GM12864 (cell line): Measurements from ENCODE around the gene GALNT18.

Experiments used
- DNase-seq: peaks from one replicate; pipeline ENCODE4 v3.0.0-alpha.2; 2011; ENCODE audit warnings: low read depth
- H3K4me3 ChIP-seq: 2 replicates; pipeline ENCODE4 v1.5.1; 2011; ENCODE audit warnings: mild to moderate bottlenecking, low read depth, low read length, control low read depth
- TF ChIP-seq, protein P1 (sequence below): IDR thresholded peaks from 2 replicates; pipeline ENCODE4 v1.5.1; 2011; ENCODE audit warnings: low read depth, mild to moderate bottlenecking, moderate library complexity, low read length, control low read depth, inconsistent platforms; ENCODE audit errors: missing control alignments

Gene GALNT18

DNA sequence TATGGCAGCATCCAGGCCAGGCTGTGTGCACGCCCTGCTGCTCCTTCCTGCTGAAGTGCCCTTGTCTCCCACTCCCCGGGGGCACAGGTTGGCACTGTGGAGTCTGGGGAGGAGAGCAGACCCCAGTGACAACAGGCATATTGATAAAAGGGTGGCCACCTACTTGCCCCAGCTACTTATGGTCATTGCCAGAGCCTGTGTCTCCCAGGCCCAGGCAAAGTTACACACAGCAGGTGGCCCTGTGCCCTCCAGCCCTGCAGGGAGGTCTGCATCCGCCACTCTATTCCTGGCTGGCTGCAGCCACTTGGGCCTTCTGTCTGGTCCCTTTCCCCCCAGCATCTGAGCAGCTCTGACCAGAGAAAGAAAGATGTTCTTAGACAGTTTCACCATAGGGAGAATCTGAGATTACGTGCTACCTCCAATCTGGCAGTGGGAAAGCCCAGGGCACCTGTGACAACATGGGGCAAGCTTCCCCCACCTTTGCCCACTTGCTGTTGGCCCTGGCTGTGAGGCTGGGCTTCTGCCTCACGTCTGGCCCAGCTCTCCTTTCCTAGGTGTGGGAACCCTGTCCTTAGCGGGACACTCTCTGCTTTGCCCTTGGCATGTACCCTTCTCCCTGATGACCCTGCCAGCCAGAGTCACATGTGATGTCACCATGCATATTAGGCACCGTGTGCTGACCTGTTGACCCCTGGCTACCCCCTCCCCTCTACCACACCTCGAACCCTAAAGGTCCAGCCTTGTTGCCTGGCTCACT is 243.4 kb downstream of the GALNT18 start:
- no peak overlapping the region for H3K4me3 ChIP-seq
- no peak for DNase-seq
- TF ChIP-seq, protein P1, sequence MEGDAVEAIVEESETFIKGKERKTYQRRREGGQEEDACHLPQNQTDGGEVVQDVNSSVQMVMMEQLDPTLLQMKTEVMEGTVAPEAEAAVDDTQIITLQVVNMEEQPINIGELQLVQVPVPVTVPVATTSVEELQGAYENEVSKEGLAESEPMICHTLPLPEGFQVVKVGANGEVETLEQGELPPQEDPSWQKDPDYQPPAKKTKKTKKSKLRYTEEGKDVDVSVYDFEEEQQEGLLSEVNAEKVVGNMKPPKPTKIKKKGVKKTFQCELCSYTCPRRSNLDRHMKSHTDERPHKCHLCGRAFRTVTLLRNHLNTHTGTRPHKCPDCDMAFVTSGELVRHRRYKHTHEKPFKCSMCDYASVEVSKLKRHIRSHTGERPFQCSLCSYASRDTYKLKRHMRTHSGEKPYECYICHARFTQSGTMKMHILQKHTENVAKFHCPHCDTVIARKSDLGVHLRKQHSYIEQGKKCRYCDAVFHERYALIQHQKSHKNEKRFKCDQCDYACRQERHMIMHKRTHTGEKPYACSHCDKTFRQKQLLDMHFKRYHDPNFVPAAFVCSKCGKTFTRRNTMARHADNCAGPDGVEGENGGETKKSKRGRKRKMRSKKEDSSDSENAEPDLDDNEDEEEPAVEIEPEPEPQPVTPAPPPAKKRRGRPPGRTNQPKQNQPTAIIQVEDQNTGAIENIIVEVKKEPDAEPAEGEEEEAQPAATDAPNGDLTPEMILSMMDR: no peak

DNA sequence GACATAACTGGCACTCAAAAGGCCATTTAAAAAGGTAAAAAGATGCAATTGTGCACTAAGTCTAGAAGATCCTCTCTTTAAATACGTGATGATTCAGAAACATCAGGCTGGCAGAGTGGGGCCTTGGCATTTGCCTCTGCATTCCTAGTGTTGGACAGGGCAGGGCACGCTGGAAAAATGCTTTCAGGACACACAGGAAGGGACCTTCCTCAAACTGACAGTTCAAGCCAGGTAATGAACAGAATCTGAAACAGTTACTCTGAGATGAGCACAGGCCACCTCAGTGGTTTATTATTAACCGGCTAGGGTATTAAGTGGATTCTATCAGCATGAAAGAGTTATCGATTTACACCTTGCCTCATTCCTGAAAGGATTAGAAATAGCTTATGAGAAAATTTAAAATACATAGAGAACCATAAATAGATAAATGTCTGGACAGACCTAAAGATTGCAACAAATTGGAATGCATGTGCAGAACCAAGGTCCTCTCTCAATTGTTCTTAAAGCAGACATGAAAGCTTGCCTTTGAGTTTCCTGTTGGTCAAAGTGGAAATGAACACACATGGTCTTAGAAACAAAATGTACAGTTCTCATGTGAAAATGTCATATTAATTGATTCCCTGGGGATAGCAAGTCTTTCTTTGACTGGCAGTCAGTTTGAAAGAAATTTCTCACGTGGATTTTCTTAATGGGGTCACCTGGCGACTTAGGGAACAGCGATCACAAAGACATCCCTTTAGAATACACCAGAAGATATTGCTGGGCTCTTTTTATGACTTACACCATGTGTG is 247.3 kb downstream of the GALNT18 start:
- DNase-seq: no peak
- TF ChIP-seq, protein P1: no peak
- no peak overlapping the region for H3K4me3 ChIP-seq

GRCh38 chr11:11373934-11374333 is 247.9 kb downstream of the GALNT18 start:
- DNase-seq: no peak
- TF ChIP-seq, protein P1: no peak

GRCh38 chr11:11372461-11372860 is 249.3 kb downstream of the GALNT18 start:
- no peak overlapping the region for H3K4me3 ChIP-seq
- no peak for DNase-seq
- TF ChIP-seq, protein P1: no peak

More at GRCh38 chr11:11373934-11374333, 247.9 kb downstream of the GALNT18 start:
- H3K4me3 ChIP-seq: no peak overlapping the region

DNA sequence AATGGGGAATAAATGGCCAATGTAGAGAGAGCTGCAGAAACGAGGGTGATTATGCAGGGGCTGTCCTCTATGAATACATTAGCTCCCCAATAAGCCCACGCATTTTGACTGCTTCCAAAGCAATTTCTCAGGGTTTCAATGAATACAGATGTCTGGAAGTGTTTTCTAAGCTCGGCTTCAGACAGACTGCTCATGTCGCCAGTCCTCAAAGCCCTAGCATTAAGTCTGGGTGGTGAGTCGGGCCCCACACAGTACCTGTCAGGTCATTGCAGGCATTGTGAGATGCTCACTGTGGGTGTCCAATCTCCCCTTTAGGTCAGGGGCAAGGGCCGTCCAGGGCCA is 250.9 kb downstream of the GALNT18 start:
- no peak for DNase-seq
- no peak overlapping the region for H3K4me3 ChIP-seq
- TF ChIP-seq, protein P1: no peak

DNA sequence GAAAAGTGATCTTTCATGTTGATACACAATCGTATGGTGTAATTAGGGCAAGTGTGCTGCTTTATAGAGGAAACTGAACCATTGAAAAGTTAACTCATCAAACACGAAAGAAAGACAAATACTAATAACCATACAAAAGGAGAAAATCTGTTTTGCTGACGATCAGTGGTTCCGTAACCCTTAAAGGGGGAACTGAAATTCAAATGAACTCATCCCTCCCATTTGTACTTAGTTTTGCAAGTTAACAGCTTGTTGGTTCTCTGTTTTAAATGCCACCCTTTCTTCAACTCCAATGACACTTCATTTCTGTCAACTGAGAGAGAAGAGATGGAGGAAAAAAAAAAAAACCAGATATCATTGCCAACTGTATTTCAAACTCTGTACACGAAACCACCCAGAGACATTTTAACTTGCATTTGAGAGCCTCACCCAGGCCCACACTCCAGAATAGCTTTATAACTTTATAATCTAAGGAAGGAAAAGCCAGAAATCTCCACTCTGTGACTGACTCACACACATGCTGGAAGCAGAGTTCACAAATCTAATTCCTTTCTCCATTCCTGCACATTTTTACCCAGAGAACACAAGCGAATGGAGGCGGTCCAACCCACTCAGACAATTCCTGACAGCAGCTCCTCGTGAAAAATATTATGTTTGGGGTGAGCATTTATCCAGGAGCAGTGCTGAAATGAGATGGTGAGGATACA is 251.4 kb downstream of the GALNT18 start:
- no peak for DNase-seq
- H3K4me3 ChIP-seq: no peak overlapping the region
- TF ChIP-seq, protein P1: no peak
